Progenitor cell of endocrine pancreas (in vitro differentiated cells): ENCODE results near the gene MEIS1. TPM values are rescaled to one million over a fixed set of nuclear protein-coding genes. Genes with fewer than 3 reads are reported as not detected.

Experiments used
- DNase-seq: peaks from one replicate; pipeline ENCODE4 v3.0.0; 2021; ENCODE audit warnings: low spot score; ENCODE audit not compliant: unreplicated experiment
- H3K27ac Mint-ChIP-seq: 2 replicates; pipeline ENCODE4 v1.8.0; 2021; ENCODE audit warnings: mild to moderate bottlenecking, moderate library complexity, mixed read lengths
- H3K27me3 Mint-ChIP-seq: 2 replicates; pipeline ENCODE4 v1.8.0; 2021; ENCODE audit warnings: mixed read lengths
- H3K36me3 Mint-ChIP-seq: 2 replicates; pipeline ENCODE4 v1.8.0; 2022; ENCODE audit warnings: mixed read lengths; ENCODE audit not compliant: insufficient read depth
- H3K4me1 Mint-ChIP-seq: 2 replicates; pipeline ENCODE4 v1.8.0; 2021; ENCODE audit warnings: low read depth, mixed read lengths
- H3K4me3 Mint-ChIP-seq: 2 replicates; pipeline ENCODE4 v1.8.0; 2021; ENCODE audit warnings: low read depth, mild to moderate bottlenecking, moderate library complexity, mixed read lengths
- H3K9me3 Mint-ChIP-seq: 2 replicates; pipeline ENCODE4 v1.8.0; 2021; ENCODE audit warnings: low read depth, mixed read lengths
- total RNA-seq: library from RNA; stranded (reverse); gene quantifications from 2 replicates; pipeline ENCODE4 v1.2.1, GENCODE V29; 2021
- TF ChIP-seq, protein P1 (sequence below): fragments of 200-600 bp; sonication (generic); IDR thresholded peaks from one replicate; pipeline ENCODE4 v1.5.0; 2021; ENCODE audit warnings: antibody characterized with exemption, mild to moderate bottlenecking; ENCODE audit not compliant: unreplicated experiment

Gene MEIS1
- total RNA-seq, 1 donor from 2014 or later, result 296 TPM

DNA sequence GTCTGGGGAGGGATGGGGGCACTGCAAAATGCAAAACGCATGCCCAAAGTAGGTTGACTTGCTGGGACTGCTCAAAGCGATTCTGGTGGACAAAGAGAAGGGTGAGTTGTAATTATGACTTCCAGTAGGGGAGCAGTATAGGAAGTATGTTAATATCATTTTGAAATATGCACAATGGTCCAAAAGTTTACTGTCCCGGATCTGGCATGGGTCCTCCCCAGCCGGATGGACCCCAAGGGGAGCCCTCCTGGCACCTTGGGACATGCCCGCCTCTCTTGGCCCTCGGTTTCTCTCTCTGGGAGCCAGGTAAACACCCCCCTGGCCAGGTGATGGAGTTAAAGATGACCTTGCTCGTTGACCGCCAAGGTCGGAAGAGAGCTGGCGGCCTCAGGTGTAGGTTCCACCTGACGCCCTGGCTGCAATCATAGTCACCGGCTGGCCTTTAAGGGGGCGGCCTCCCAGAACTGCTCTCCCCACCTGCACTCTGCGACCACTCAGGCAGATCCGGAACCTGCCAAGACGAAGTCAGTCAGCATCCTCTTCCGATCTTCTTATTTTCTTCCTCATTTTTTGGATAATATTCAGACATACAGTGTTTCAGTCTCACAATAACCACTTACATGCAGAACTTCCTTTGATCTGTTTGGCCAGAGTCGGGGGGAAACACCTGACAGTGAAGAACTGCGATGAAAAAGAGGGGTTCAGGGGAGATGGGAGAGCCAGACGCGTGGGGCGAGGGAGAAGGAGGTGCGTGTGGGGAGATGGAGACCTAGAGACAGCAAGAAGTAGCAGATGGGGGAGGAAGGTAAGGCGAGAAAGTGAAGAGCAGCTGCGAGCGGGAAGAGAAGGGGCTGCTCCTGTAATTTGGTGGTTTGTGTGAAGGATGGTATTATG lies 148.3 kb downstream of the MEIS1 start:
- Mint-ChIP-seq H3K4me3 (no peak overlapping the region), H3K27me3 (no peaks in the 10 kb centered on the region), H3K9me3 (no peaks in the 10 kb centered on the region), H3K36me3 (no peaks in the 10 kb centered on the region), H3K4me1 (peaks cover 30% of the 10 kb centered on the region), H3K27ac (no peak overlapping the region)
- TF ChIP-seq, protein P1, sequence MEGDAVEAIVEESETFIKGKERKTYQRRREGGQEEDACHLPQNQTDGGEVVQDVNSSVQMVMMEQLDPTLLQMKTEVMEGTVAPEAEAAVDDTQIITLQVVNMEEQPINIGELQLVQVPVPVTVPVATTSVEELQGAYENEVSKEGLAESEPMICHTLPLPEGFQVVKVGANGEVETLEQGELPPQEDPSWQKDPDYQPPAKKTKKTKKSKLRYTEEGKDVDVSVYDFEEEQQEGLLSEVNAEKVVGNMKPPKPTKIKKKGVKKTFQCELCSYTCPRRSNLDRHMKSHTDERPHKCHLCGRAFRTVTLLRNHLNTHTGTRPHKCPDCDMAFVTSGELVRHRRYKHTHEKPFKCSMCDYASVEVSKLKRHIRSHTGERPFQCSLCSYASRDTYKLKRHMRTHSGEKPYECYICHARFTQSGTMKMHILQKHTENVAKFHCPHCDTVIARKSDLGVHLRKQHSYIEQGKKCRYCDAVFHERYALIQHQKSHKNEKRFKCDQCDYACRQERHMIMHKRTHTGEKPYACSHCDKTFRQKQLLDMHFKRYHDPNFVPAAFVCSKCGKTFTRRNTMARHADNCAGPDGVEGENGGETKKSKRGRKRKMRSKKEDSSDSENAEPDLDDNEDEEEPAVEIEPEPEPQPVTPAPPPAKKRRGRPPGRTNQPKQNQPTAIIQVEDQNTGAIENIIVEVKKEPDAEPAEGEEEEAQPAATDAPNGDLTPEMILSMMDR, result no peak
- no peak for DNase-seq

DNA sequence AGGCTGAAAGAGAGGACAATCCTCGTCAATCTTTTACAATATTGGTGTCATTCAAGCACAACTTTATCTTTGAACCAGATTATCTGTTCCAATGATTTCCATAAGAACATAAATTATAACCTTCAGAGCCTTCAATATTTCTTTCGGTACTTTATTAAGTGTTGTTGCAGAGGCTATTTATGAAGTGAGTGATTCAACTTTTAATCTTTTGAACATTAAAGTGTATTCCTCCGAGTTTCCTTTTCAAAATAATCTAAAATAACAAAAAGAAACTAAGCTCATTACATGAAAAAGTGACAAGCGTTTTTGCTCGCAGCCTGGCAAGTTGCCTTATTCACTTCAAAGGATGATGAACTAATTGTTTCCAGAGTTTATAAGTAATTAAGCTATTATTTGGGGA lies 149.0 kb downstream of the MEIS1 start:
- TF ChIP-seq, protein P1, result no peak
- Mint-ChIP-seq H3K4me3 (no peak overlapping the region), H3K27me3 (no peaks in the 10 kb centered on the region), H3K27ac (no peak overlapping the region), H3K4me1 (peaks cover 23% of the 10 kb centered on the region), H3K36me3 (no peaks in the 10 kb centered on the region), H3K9me3 (no peaks in the 10 kb centered on the region)
- DNase-seq, result no peak

DNA sequence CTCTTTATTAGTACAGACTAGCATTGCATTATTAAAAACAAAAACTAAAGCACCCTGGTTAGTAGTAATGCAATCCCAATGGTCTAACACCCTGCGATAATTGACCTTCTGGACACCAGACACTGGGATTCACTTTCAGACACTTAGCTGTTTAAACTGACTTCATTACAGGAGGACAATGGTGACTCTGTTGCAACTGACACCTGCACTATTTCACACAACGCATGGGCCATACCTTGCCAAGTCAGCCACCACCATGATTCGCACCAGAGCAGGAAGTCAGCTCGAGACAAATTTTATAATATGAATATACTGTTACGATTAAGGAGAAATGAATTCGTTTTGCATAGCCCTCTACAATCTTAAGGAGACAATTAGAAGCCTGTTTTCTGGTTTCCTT lies 150.7 kb downstream of the MEIS1 start:
- Mint-ChIP-seq H3K36me3 (peaks cover 4% of the 10 kb centered on the region), H3K9me3 (peaks cover 9% of the 10 kb centered on the region), H3K27me3 (no peaks in the 10 kb centered on the region), H3K4me3 (no peak overlapping the region), H3K4me1 (peaks cover 9% of the 10 kb centered on the region), H3K27ac (peak overlapping the region; percentile 10)
- TF ChIP-seq, protein P1, result no peak
- DNase-seq, result no peak

DNA sequence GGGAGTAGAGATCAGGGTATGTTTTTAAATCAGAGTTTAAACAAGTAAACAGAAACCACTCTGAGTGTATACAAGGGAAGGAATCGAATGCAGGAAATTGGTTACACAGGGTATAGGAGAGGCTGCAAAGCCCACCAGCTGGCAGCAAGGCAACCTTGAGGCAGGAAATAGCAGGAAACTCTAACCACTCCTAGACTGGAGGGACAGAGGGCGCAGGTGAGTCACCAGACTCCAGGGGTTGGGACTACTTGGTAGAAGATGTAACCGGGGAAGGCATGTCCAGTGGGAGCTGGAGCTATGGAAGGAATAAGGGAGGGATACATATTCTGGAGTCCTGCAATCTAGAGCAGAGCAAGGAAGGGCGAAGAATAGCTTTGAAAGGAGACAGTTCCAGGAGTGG lies 152.3 kb downstream of the MEIS1 start:
- DNase-seq, result no peak
- H3K27me3 Mint-ChIP-seq, result no peaks in the 10 kb centered on the region
- no peak overlapping the region for H3K27ac Mint-ChIP-seq
- TF ChIP-seq, protein P1, result peak; percentile 49
- H3K4me1 Mint-ChIP-seq, result peaks cover 3% of the 10 kb centered on the region
- H3K4me3 Mint-ChIP-seq, result no peak overlapping the region
- peaks cover 9% of the 10 kb centered on the region for H3K9me3 Mint-ChIP-seq
- peaks cover 7% of the 10 kb centered on the region for H3K36me3 Mint-ChIP-seq

DNA sequence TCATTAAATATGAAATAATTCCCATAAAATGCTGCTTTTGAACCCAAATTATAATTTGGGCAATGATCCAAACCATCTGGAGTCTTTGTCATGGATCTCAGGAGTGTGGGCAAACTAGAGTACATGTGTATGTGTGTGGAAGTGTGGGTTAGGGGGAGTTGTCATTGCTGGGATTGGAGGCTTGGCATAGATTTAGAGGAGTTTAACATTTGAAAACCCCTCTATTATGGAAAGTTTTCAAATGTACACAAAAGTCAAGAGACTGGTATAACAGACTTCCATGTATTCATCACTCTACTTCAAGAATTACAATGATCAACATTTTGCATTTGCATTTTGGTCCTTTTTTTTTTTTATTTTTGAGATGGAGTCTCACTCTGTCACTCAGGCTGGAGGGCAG lies 159.1 kb downstream of the MEIS1 start:
- TF ChIP-seq, protein P1, result no peak
- Mint-ChIP-seq H3K4me1 (peaks cover 4% of the 10 kb centered on the region), H3K36me3 (peaks cover 14% of the 10 kb centered on the region), H3K27ac (no peak overlapping the region), H3K9me3 (peaks cover 23% of the 10 kb centered on the region), H3K27me3 (no peaks in the 10 kb centered on the region), H3K4me3 (no peak overlapping the region)
- no peak for DNase-seq
